HG03095 (cell line): ENCODE results near the gene DNAJC7.
A peak's percentile ranks its signal among the peaks of the same experiment; 100 is the strongest.

ENCODE experiments used
- ATAC-seq: cut with Tn5 transposase; IDR thresholded peaks from one replicate; pipeline ENCODE4 v1.9.1; 2021; ENCODE audit warnings: moderate library complexity; ENCODE audit not compliant: unreplicated experiment

The DNAJC7 gene, protein sequence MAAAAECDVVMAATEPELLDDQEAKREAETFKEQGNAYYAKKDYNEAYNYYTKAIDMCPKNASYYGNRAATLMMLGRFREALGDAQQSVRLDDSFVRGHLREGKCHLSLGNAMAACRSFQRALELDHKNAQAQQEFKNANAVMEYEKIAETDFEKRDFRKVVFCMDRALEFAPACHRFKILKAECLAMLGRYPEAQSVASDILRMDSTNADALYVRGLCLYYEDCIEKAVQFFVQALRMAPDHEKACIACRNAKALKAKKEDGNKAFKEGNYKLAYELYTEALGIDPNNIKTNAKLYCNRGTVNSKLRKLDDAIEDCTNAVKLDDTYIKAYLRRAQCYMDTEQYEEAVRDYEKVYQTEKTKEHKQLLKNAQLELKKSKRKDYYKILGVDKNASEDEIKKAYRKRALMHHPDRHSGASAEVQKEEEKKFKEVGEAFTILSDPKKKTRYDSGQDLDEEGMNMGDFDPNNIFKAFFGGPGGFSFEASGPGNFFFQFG

DNA sequence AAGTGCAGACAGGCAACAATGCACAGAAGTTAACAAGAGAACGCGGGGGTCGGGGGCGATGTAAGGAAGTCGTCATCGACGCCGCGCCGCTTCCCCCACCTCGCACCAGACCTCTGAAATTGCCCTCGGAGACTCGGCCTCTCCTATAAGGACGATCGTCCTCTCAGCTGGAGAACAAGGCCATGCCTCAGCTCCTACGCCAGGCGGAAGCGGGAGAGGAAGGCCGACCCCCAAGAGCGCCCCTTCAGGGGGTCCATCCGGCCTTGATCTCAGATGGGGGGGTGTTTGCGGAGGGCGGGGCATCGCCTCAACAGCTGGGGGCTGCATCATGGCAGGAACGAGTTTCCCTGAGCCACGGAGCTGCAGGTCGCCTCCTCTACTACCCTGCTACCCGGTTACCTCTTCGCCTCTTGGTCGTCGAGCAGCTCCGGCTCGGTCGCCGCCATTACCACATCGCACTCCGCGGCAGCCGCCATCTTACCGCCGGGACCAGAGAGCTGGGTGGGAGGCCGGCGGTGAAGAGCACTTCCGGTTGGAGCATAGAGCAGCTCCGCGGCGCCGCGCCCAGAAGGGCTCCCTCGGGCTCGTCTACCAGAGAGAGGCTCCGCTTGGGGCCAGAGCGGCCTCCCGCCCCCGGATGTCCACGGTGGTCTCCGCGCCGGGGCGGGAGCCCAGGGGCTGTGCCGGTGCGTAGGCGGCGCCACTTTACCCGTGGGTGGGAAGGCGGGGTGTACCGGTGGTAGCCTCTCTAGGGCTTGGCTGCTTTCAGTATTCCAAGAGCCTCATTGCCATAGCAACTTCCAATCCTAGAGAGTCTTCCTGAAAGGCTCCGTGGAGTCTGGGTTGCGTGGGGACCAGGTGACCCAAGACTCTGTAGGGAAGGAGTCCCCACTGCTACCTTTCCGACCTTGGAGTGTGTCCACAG lies at the start of gene DNAJC7:
Gene DNAJC7, minus strand, starts transcription at position 499 of the 925 bp plus-strand sequence. Its CDS starts 23 bp downstream, at position 476.
- ATAC-seq: peak; percentile 75

DNA sequence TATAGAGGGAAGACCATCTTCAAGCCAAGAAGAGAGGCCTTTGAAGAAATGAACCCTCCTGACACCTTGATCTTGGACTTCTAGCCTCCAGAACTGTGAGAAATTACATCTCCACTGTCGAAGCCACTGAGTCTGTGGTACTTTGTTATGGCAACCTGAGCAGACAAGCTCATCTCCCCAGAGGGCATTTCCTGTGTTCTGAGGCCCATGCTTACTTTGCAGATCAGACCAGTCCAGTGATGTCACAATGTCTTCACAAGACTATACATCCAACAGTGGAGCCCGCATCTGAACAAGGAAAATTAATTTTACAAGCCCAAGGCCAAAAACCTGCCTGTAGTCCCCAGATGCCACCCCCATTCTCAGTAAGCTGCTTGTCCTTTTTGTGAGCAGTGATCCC lies 48.0 kb upstream of the DNAJC7 start:
- ATAC-seq: no peak

DNA sequence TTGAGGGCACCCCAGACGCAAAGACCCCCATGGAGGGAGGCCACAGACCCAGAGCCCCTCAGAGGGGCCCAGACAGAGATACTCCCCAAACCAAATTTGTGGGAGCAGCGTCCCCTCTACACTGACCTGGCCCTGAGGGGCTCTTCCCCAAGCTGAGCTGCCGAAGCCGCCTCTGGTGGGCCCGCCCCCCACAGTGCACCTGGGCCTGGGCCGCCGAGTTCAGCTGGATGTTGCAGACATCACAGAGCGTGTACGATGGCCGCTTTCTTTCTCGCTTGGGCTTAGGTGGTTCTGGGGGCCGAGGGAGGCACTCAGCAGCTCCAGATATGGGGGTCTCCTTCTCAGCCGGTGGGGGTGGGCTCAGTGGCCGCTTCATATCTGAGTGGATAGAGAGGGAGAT lies 45.4 kb upstream of the DNAJC7 start:
- no peak for ATAC-seq

DNA sequence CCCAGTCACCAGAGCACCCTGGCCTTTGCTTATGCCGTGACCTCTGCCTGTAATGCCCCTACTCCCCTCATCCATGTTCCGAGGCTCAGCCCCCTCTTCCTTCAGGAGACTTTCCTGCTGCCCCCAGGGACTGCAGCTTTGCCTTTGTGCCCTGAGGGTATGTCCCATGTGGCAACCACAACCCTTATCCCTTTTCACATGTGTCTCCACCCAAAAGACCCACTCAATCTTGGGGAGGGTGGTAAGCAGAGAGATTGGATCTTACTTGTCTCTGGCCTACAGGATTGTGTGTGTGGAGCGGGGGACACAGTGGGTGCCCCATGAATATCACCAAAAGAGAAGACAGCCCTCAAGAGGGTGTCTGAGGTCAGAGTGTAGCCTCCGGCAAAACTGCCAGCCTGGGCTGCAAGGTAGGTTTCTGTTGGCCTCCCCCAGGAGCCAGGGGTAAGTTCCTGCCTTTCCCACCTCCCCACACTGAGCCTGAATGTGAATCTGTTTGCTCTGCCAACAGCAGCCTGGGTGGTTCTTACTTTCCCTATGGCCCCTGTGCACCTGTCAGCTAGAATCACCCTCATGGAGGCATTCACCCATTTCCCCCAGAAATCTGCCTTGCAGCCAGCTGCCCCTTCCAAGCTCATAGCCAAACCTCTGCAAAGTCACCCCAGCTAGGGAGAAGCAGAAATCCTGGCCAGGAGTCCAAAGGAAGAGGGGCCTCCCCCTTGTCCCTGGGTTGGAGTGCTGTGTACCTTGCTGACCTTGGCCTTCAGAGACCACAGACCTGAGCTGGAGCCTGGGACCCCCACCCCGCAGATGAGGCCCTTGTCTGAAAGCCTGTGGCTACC lies 44.6 kb upstream of the DNAJC7 start:
- no peak for ATAC-seq

DNA sequence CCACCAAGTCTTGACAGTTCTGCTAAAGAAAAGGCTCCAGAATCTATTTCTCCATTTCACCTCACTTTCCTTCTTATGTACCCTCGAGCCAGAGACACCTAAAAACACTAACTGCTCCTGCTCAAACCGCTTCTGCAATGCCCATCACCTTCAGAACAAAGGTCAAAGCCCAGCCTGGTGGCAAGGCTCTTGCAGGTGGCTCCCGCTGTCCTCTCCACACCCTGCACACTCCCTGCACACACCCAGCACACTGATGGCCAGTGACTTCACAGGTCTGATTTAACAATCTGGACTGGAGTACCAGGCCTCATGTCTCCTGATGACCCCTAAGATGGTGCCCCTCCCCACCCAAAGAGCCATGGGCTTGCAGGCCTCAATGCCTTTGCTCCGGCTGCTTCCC lies 43.0 kb upstream of the DNAJC7 start:
- ATAC-seq: no peak

DNA sequence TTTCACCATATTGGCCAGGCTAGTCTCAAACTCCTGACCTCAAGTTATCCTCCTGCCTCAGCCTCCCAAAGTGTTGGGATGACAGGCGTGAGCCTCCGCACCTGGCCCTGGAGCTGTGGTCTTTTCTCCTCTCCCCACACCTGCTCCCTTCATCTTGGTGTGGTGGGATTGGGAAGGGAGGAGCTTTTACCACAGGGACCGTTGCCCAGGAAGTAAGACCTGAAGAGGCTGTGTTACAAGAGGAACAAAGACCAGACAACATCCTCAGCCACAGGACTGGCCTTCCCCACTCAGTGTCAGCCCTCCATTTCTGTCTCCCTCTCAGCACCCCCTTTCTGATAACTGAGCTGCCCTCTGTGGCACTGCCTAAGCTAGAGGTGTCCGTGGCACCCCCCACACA lies 42.6 kb upstream of the DNAJC7 start:
- no peak for ATAC-seq

DNA sequence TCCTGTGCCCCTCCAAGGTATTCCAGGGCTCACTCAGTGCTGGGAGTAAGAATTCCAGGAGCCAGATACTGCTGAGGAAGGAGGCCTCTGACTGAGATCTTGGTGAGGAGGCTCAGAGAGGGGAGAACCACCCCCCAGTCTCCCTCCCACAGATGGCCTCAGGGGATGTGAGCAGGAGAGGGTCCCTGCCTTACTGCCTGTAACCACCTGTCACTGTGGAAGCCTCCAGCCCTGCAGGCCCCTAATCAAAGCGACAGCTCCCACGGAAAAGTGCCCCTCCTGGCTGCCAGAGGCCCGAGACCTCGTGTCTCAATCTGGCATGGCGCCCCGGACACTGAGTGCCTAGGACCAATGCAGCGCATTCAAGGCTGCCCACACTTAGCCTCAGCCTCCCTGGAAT lies 40.8 kb upstream of the DNAJC7 start:
- no peak for ATAC-seq

DNA sequence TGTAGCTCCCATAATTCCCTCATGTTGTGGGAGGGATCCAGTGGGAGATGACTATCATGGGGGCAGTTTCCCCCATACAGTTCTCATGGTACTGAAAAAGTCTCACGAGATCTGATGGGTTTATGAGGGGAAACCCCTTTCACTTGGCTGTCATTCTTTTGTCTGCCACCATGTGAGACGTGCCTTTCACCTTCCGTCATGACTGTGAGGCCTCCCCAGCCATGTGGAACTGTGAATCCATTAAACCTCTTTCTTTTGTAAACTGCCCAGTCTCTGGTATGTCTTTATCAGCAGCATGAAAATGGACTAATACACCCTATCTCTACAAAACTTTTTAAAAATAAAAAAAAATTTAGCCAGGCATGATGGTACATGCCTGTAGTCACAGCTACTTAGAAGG lies 39.4 kb upstream of the DNAJC7 start:
- no peak for ATAC-seq

DNA sequence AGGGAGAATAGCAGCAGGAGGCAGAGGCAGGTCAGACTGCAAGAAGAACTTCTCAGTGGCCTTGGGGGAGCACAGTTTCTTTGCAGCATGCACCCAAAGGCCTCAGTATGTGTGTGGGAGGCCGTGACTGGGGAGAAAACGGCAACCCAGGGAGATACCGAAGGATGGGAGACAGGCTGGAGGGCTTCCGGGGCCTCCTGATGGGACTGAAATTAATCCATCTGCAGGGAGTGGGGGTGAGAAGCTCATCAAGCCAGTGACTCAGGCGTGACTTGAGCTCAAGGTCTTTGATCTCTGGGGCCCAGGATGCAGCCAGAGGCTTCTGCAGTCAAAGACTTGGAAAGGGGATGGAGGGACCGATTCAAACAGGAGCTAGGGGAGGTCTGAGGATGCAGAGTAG lies 38.3 kb upstream of the DNAJC7 start:
- no peak for ATAC-seq

DNA sequence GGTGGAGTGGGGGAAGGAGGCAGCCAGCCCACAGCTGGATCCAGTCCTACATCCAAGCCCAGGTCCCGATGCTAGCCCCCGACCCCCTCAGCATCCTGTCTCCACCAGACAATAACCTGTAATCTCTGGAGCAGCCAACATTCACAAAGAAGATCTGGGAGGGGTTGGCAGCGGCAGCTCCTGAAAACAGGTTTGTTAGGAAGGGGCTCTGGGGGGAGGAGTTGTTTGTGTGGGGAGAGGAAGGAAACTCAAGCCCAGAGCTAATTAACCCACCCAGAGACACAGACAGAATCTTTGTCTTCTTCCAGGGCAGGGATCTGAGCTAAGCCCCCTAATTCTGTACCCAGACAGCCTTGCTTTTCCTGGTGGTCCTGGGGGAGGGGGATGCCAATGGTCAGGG lies 37.8 kb upstream of the DNAJC7 start:
- no peak for ATAC-seq

DNA sequence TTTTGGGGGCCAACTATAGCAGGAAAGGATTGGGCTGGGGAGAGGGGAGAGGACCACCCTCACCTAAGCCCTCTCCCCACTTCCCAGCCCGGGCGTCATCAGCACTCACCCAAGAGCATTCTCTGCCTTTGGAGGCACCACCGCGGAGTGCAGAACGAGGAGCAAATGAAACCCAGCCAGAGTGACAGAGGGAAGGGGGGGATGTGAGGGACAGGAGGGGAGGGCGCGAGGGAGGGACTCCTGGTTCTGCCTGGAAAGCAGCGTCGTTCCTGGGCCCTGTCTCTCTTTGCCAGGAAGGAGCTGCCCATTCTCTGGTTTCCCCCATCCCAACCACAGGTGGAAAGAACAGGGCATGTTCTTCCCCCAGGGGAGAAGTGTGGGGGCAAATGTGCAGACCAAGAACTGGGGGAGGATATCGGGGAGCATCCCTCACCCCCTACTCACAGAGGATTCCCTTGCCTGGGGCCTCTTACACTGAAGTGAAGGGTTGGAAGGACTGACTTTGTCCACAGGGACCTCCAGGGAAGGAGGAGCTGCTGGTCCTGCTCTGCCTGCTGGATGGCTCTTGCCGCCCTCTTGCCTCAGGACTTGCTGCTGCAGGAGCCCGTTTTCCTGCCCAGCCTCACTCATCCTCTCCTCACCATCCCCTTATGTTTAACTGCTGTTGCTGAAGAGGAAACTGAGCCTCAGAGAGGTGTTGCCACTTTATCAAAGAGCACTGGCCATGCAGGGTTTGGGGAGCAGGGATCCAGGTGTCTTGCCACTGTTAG lies 36.7 kb upstream of the DNAJC7 start:
- ATAC-seq: no peak

DNA sequence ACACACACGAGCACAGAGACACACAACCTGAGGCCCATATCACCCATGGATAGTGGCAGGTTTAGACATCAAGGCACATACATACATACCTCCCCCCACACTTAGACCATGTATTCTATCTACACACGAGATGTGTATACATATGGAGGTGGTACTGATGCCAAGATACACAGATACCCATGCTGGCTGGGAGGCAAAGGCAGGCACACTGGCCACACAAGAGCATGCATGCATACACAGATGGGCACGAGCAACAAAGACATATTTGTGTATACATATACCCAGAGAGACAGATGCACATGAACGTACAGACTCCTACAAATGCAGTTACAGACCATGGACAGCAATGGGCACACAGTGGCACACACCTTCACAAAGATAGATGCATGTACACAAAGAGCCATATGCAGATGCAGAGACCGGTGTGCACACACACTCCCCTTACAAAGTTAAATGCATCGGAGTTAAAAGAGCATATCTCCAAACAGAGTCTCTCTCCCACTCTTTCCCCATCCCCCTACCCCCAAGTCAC lies 35.2 kb upstream of the DNAJC7 start:
- no peak for ATAC-seq

DNA sequence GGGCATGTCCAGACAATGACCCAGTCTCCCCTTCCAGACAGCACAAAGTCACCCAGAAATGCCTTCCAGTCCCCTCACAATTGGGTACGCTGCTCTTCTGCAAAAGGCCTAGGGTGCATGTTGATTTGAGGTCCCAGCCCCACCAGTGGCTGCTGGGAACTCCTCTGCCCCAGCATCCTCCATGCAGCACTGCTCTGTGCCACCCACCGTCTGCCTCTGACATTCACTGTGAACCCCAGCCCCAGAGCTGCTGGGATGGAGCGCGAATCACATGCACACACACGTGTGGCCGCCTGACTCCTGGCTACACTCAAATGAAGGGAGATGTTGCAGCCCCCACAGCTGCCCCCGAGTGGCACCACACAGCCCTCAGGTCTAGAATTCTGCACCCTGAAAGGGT lies 34.4 kb upstream of the DNAJC7 start:
- ATAC-seq: no peak

DNA sequence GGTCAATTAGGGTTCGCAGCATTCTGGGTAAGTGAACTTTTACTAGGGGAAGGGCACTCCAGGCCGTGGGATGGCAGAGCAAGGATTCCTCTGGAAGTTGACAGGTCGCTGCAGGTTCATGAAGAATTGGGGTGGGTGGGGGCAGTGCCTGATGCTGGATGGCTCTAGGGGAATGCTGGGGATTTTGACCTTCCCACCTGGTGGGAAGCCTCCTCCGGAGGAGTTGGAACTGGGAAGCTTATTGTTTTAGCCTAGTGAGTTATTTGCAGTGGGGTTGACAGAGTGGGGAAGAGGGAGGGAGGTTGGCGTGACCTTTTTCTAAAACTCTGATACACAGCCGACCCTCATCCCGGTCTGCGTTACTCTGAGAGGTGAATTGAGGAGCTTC lies 33.8 kb upstream of the DNAJC7 start:
- ATAC-seq: no peak

DNA sequence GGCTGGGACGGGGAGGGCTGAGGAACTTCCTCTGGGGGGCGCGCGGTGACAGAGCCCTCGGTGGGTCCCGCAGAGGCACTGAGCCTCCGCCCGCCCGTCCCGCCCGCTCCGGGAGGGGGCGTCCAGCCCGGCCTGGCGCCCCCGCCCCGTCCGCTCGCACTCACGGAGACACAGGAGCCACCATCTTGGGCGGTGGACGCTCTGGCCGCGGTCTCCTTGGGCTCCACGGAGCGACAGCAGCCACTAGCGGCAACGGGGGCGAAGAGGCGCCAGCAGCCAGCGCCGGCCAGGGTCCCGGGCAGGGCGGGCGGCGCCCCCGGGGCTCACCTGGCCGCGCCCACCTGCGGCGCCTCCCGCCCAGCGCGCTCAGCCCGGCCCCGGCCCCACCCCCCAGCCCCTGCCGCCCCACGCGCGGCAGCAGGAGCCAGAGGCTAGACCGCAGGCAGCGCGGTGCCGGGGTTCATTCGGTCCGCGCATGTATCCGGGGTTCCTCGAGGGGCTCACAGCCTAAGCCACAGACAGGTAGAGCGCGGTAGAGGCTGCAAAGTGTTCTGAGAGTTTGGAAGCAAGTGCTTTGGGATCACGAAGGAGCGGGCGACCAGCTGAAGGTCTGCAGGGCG lies 33.3 kb upstream of the DNAJC7 start, which contains the start of gene C17orf113:
Gene C17orf113, minus strand, starts transcription at position 209 of the 620 bp plus-strand sequence. CDS start 7,225 bp downstream, outside the sequence.
- no peak for ATAC-seq

DNA sequence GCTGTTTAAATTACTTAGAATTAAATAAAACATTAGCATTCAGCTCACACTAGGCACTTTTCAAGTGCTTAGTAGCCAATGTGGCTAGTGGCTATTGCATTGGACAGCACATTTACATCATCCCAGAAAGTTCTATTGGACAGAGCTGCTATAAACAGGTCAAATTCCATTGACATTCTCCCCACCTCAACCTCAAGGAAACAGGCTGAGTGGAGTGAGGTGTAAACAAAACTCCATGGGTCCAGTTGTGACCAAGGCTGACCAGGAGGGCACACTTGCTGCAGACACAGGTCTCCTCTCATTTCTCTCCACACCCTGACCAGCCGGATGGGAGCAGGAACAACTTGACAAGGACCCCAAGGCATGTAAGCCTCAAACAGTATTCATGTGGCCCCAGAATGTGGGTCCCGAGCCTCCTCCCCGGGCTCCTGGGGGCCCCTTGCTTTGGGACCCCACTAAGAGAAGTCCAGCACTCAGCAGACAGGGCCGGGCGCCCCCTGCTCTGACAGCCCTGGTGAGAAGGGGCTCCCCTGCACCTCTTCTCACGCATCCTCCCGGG lies 32.7 kb upstream of the DNAJC7 start:
- ATAC-seq: no peak

DNA sequence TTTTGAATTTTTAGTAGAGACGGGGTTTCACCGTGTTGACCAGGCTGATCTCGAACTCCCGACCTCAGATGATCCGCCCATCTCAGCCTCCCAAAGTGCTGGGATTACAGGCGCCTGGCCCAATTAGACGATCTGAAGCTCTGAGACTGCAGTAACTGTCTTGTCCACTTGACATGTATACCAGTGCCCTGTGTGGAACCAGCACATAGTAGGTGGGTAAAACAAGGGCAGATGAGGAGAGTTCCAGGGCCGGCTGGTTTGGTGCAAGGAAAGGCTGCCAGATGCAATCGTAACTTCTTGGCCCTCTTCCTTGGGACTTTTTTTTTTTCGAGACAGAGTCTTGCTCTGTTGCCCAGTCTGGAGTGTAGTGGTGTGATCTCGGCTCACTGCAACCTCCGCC lies 30.1 kb upstream of the DNAJC7 start:
- no peak for ATAC-seq

DNA sequence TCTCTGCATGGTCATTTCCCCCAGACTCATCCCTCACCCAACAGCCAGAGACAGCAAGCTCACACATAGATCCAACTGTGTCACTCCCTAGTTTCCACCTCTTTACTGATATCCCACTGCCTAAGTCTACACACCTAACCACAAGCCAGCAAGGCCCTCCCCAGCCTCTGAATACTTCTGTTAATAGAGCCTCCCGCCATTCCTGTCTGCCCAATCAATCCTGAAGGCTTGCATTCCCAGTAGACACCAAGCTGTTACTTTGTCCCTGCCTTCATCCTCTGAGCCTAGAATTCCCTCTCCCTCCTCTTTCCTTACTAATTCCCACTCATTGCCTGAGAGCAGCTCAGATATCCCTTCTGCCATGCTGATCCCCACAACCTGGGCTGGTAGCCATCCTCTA lies 28.5 kb upstream of the DNAJC7 start:
- no peak for ATAC-seq
